ENCODE results near the gene CD1D. TPM values are rescaled to one million over a fixed set of nuclear protein-coding genes. Genes with fewer than 3 reads are reported as not detected.

CD1D gene
- total RNA-seq, 2 experiments from 2014 or later = 3.3 to 5.7 TPM

DNA sequence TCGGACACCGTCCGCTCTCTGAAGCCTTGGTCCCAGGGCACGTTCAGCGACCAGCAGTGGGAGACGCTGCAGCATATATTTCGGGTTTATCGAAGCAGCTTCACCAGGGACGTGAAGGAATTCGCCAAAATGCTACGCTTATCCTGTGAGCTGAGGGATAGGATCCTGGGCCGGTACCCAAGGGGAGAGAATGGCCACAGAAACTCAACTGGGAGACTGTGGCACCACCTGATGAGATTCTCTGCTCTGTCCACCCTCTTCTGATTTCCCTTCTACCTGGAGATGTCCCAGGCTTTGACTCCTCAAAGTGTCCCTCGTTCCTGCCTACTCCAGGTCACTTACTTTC lies 855 bp downstream of the CD1D start:
- Histone ChIP-seq H3K27ac (ENCODE audit: low read depth, low read length, poor library complexity, severe bottlenecking) (no peak overlapping the region), H3K79me2 (ENCODE audit: insufficient read depth, low read depth, low read length) (peaks cover 8% of the 10 kb centered on the region; the same call in 1 of the 2 replicates), H4K20me1 (ENCODE audit: insufficient read depth, low read length) (no peaks in the 10 kb centered on the region), H2AFZ (ENCODE audit: low read length) (no peak overlapping the region), H3K4me2 (ENCODE audit: low read length) (peak overlapping the region; percentile 94), H3K4me1 (ENCODE audit: insufficient read depth, low read length, poor library complexity, severe bottlenecking) (peaks cover 46% of the 10 kb centered on the region), H3K9me2 (ENCODE audit: insufficient read depth, low read length) (no peaks in the 10 kb centered on the region), H3K36me3 (ENCODE audit: insufficient read depth, low read length) (peaks cover 17% of the 10 kb centered on the region), H3K9me3 (ENCODE audit: low read length) (no peaks in the 10 kb centered on the region), H3K4me3 (ENCODE audit: low read depth, low read length, poor library complexity, severe bottlenecking) (peak overlapping the region; percentile 65)
- POLR2A ChIA-PET = interaction anchor here (0.6 to 0.9 kb wide), 3 partner anchors 20 to 824 kb away, joined by 3 to 4 read pairs (median 3); no protein-coding TSS in a partner anchor
- DNase-seq (ENCODE audit: low spot score) = no peak
- TF ChIP-seq, protein P1, sequence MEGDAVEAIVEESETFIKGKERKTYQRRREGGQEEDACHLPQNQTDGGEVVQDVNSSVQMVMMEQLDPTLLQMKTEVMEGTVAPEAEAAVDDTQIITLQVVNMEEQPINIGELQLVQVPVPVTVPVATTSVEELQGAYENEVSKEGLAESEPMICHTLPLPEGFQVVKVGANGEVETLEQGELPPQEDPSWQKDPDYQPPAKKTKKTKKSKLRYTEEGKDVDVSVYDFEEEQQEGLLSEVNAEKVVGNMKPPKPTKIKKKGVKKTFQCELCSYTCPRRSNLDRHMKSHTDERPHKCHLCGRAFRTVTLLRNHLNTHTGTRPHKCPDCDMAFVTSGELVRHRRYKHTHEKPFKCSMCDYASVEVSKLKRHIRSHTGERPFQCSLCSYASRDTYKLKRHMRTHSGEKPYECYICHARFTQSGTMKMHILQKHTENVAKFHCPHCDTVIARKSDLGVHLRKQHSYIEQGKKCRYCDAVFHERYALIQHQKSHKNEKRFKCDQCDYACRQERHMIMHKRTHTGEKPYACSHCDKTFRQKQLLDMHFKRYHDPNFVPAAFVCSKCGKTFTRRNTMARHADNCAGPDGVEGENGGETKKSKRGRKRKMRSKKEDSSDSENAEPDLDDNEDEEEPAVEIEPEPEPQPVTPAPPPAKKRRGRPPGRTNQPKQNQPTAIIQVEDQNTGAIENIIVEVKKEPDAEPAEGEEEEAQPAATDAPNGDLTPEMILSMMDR (conservative IDR thresholded peaks at IDR 0.05; ENCODE audit: low read length) = no peak
- TF ChIP-seq EZH2phosphoT487 (IDR thresholded peaks at IDR 0.05; ENCODE audit: borderline replicate concordance, low read depth, low read length) = no peak
- BruUV-seq (replicated peaks) = no TSS peak
- CTCF ChIA-PET (ENCODE audit: unreplicated experiment) = interaction anchor here (0.6 kb wide), 1 partner anchor 10 kb away, joined by 3 read pairs; no protein-coding TSS in a partner anchor
- intact Hi-C loops (cut with micrococcal nuclease; ENCODE audit: unreplicated experiment) = loop anchor here (2.0 kb wide), 2 partner anchors 21 to 67 kb away; no protein-coding TSS in a partner anchor

DNA sequence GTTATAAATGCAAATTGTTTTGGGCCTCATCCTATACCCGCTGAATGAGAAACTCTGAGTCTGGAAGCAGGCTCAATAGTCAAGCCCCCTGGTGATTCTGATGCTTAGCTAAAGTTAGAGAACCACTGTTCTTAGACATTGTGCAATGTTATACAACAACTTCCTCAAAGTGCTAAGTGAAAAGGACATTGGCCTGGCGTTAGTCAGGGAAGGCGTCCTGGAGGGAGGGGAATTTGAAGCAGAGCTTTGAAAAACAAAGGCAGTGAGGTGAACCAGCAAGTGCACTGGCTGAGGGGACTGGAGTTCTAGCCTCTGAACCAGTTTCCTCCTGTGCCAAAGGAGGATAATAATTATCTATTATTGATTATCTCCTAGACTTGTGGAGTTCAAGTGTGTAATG lies 5.1 kb downstream of the CD1D start:
- BruUV-seq (replicated peaks) = no TSS peak
- CTCF ChIA-PET (ENCODE audit: unreplicated experiment) = no interaction called here

DNA sequence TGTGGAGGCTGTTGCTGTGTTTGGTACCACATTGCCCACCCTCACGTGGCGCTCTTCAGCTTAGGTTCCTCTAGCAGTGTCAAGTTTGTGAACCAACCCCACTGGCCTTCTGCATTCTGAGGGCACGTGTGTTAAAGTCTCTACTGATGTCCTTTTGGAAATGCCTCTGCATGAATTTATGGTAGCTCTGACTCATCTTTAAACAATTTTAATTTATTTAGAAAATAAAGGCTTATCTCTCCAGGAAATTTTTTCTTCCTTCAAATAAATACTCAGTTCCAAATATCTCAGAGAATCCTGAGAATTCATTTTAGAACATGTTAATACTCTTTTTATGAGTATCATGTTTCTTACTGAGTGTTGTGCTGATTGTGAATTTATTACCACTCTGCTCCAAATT lies 5.5 kb downstream of the CD1D start:
- H3K27ac ChIP-seq (ENCODE audit: low read depth, low read length, poor library complexity, severe bottlenecking) = no peak overlapping the region
- H2AFZ ChIP-seq (ENCODE audit: low read length) = no peak overlapping the region
- H3K36me3 ChIP-seq (ENCODE audit: insufficient read depth, low read length) = peaks cover 17% of the 10 kb centered on the region
- H4K20me1 ChIP-seq (ENCODE audit: insufficient read depth, low read length) = no peaks in the 10 kb centered on the region
- H3K79me2 ChIP-seq (ENCODE audit: insufficient read depth, low read depth, low read length) = no peaks in the 10 kb centered on the region
- ChIA-PET POLR2A (interaction anchor here (0.6 to 1.5 kb wide), 3 partner anchors 10 to 87 kb away, joined by 3 to 4 read pairs (median 4); no protein-coding TSS in a partner anchor), CTCF (ENCODE audit: unreplicated experiment) (no interaction called here)
- H3K9me3 ChIP-seq (ENCODE audit: low read length) = no peaks in the 10 kb centered on the region
- TF ChIP-seq, protein P1 (conservative IDR thresholded peaks at IDR 0.05; ENCODE audit: low read length) = no peak
- no peak for TF ChIP-seq EZH2phosphoT487 (IDR thresholded peaks at IDR 0.05; ENCODE audit: borderline replicate concordance, low read depth, low read length)
- no peak overlapping the region for H3K4me2 ChIP-seq (ENCODE audit: low read length)
- no peak overlapping the region for H3K4me3 ChIP-seq (ENCODE audit: low read depth, low read length, poor library complexity, severe bottlenecking)
- no TSS peak for BruUV-seq (replicated peaks)
- no peaks in the 10 kb centered on the region for H3K9me2 ChIP-seq (ENCODE audit: insufficient read depth, low read length)
- H3K4me1 ChIP-seq (ENCODE audit: insufficient read depth, low read length, poor library complexity, severe bottlenecking) = peaks cover 10% of the 10 kb centered on the region
- DNase-seq (ENCODE audit: low spot score) = no peak
- intact Hi-C loops (cut with micrococcal nuclease; ENCODE audit: unreplicated experiment) = no loop called here

More for the DNA sequence above, 5.1 kb downstream of the CD1D start:
- no peak for DNase-seq (ENCODE audit: low spot score)
- intact Hi-C loops (cut with micrococcal nuclease; ENCODE audit: unreplicated experiment) = no loop called here
- Histone ChIP-seq H2AFZ (ENCODE audit: low read length) (no peak overlapping the region), H3K27ac (ENCODE audit: low read depth, low read length, poor library complexity, severe bottlenecking) (no peak overlapping the region), H3K4me3 (ENCODE audit: low read depth, low read length, poor library complexity, severe bottlenecking) (no peak overlapping the region), H3K9me3 (ENCODE audit: low read length) (no peaks in the 10 kb centered on the region), H4K20me1 (ENCODE audit: insufficient read depth, low read length) (no peaks in the 10 kb centered on the region), H3K9me2 (ENCODE audit: insufficient read depth, low read length) (no peaks in the 10 kb centered on the region), H3K79me2 (ENCODE audit: insufficient read depth, low read depth, low read length) (no peaks in the 10 kb centered on the region), H3K4me1 (ENCODE audit: insufficient read depth, low read length, poor library complexity, severe bottlenecking) (peaks cover 14% of the 10 kb centered on the region), H3K36me3 (ENCODE audit: insufficient read depth, low read length) (peaks cover 17% of the 10 kb centered on the region), H3K4me2 (ENCODE audit: low read length) (no peak overlapping the region)
- TF ChIP-seq, protein P1 (conservative IDR thresholded peaks at IDR 0.05; ENCODE audit: low read length) = no peak
- TF ChIP-seq EZH2phosphoT487 (IDR thresholded peaks at IDR 0.05; ENCODE audit: borderline replicate concordance, low read depth, low read length) = no peak
- POLR2A ChIA-PET = interaction anchor here (0.6 to 1.5 kb wide), 3 partner anchors 9 to 86 kb away, joined by 3 to 4 read pairs (median 4); no protein-coding TSS in a partner anchor
